Left lung (tissue), 10 donors: ENCODE data around the gene BCORL1. TPM values are rescaled to one million over a fixed set of nuclear protein-coding genes. Genes with fewer than 3 reads are reported as not detected.
A peak's percentile ranks its signal among the peaks of the same experiment; 100 is the strongest.

ENCODE experiments used
- ATAC-seq: fragments of 200-7000 bp; cut with Tn5 transposase; one replicate; pipeline ENCODE4 v1.9.1; 2020; ENCODE audit warnings: moderate library complexity
- DNase-seq, 4 donors: peaks; one replicate each; pipeline ENCODE4 v3.0.0-alpha.2; 2013 to 2020
- H3K27ac ChIP-seq, 2 donors: fragments of 200-600 bp; sonication (generic) in 1 of 2; one replicate each; pipeline versions ENCODE4 v1.5.0 to v1.8.0; 2020 to 2021
- H3K27me3 ChIP-seq, 2 donors: fragments of 200-600 bp; sonication (generic) in 1 of 2; one replicate each; pipeline versions ENCODE4 v1.5.0 to v1.8.0; 2020 to 2021
- H3K36me3 ChIP-seq, 2 donors: fragments of 200-600 bp; sonication (generic) in 1 of 2; one replicate each; pipeline versions ENCODE4 v1.5.0 to v1.8.0; 2020 to 2021
- H3K4me1 ChIP-seq, 2 donors: fragments of 200-600 bp; one replicate each; pipeline ENCODE4 v1.8.0; 2021
- H3K4me3 ChIP-seq, 2 donors: fragments of 200-600 bp; sonication (generic) in 1 of 2; one replicate each; pipeline versions ENCODE4 v1.5.0 to v1.8.0; 2020 to 2021; ENCODE audit warnings: mild to moderate bottlenecking in 1 of 2
- H3K9me3 ChIP-seq, 2 donors: fragments of 200-600 bp; sonication (generic) in 1 of 2; one replicate each; pipeline versions ENCODE4 v1.5.0 to v1.8.0; 2020 to 2021
- CTCF ChIP-seq, 2 donors: fragments of 200-600 bp; sonication (generic) in 1 of 2; IDR thresholded peaks; one replicate each; pipeline versions ENCODE4 v1.5.0 to v1.8.0; 2021; ENCODE audit warnings: antibody characterized with exemption in 2 of 2
- intact Hi-C, 2 donors: fragments of 100-400 bp; cut with DNase I; formaldehyde crosslinking; loops; one replicate each; pipeline versions ENCODE4 v1.11.2 to v1.14.2; 2022
- polyA plus RNA-seq, 6 donors: library from polyadenylated mRNA; unstranded; fragments of 120-200 nt; gene quantifications; one replicate each; pipeline ENCODE4 v1.2.1, GENCODE V29; 2013; ENCODE audit not compliant: insufficient read length in 6 of 6
- total RNA-seq, 2 donors: library from RNA; stranded (reverse); fragmentation: NEBNext Ultra II Directional; extraction: Animal tissue kit (Norgen Biotek cat#: 25700); gene quantifications; one replicate each; pipeline ENCODE4 v1.2.1, GENCODE V29; 2021
- donor health status: DM: no; HTN: yes; CAD: no.
- donor health status: DM: no; HTN: no; CAD: no.

The BCORL1 gene
- total and polyA plus RNA-seq, 8 donors = 12.1 to 20.7 (median 18.8) TPM

GRCh38 chrX:129959493-129959832 is 23.0 kb upstream of the BCORL1 start:
- no peak overlapping the region for H3K4me3 ChIP-seq
- peaks cover 0 to 9% of the 10 kb centered on the region in 2 donors for H3K4me1 ChIP-seq
- TF ChIP-seq CTCF (IDR thresholded peaks at IDR 0.05) = no peak
- H3K27ac ChIP-seq = no peak overlapping the region
- ATAC-seq = no peak
- H3K27me3 ChIP-seq = no peaks in the 10 kb centered on the region
- no peak for DNase-seq
- intact Hi-C loops = no loop called here
- no peaks in the 10 kb centered on the region for H3K9me3 ChIP-seq
- no peaks in the 10 kb centered on the region for H3K36me3 ChIP-seq

- peaks cover 0 to 9% of the 10 kb centered on the region in 2 donors for H3K4me1 ChIP-seq
- H3K27me3 ChIP-seq = no peaks in the 10 kb centered on the region
- no peak for TF ChIP-seq CTCF (IDR thresholded peaks at IDR 0.05)
- ATAC-seq (peak; percentile 87), DNase-seq (peak in 2 of 4 donors; percentile 77 to 92)
- H3K36me3 ChIP-seq = no peaks in the 10 kb centered on the region
- H3K9me3 ChIP-seq = no peaks in the 10 kb centered on the region
- H3K27ac ChIP-seq = peak overlapping the region in 1 of 2 donors; percentile 80
- intact Hi-C loops = no loop called here
- peak overlapping the region in 1 of 2 donors; percentile 19 for H3K4me3 ChIP-seq
Observed at GRCh38 chrX:129961180-129962083, 21.0 kb upstream of the BCORL1 start.

- intact Hi-C loops = no loop called here
- TF ChIP-seq CTCF (IDR thresholded peaks at IDR 0.05) = no peak
- no peak for ATAC-seq
- H3K27me3 ChIP-seq = no peaks in the 10 kb centered on the region
- no peaks in the 10 kb centered on the region for H3K9me3 ChIP-seq
- H3K4me3 ChIP-seq = no peak overlapping the region
- peaks cover 0 to 9% of the 10 kb centered on the region in 2 donors for H3K4me1 ChIP-seq
- no peak for DNase-seq
- no peak overlapping the region for H3K27ac ChIP-seq
- no peaks in the 10 kb centered on the region for H3K36me3 ChIP-seq
Observed at GRCh38 chrX:129963729-129964128, 18.7 kb upstream of the BCORL1 start.

- H3K27ac ChIP-seq = no peak overlapping the region
- DNase-seq (no peak), ATAC-seq (no peak)
- H3K4me3 ChIP-seq = no peak overlapping the region
- no peaks in the 10 kb centered on the region for H3K36me3 ChIP-seq
- no peaks in the 10 kb centered on the region for H3K9me3 ChIP-seq
- no peaks in the 10 kb centered on the region for H3K27me3 ChIP-seq
- no peak for TF ChIP-seq CTCF (IDR thresholded peaks at IDR 0.05)
- peaks cover 0 to 9% of the 10 kb centered on the region in 2 donors for H3K4me1 ChIP-seq
- intact Hi-C loops = no loop called here
Observed at GRCh38 chrX:129965166-129965565, 17.3 kb upstream of the BCORL1 start.

GRCh38 chrX:129968968-129969367 is 13.5 kb upstream of the BCORL1 start:
- Histone ChIP-seq H3K4me3 (no peak overlapping the region), H3K9me3 (no peaks in the 10 kb centered on the region), H3K27ac (no peak overlapping the region), H3K27me3 (no peaks in the 10 kb centered on the region), H3K4me1 (no peaks in the 10 kb centered on the region), H3K36me3 (no peaks in the 10 kb centered on the region)
- DNase-seq (no peak), ATAC-seq (no peak)
- intact Hi-C loops = no loop called here
- no peak for TF ChIP-seq CTCF (IDR thresholded peaks at IDR 0.05)
